ENCODE measurements around the gene CRISPLD2. TPM values are rescaled to one million over a fixed set of nuclear protein-coding genes. Genes with fewer than 3 reads are reported as not detected.

The CRISPLD2 gene
- total RNA-seq, 1 donor from 2014 or later = 9.0 TPM

DNA sequence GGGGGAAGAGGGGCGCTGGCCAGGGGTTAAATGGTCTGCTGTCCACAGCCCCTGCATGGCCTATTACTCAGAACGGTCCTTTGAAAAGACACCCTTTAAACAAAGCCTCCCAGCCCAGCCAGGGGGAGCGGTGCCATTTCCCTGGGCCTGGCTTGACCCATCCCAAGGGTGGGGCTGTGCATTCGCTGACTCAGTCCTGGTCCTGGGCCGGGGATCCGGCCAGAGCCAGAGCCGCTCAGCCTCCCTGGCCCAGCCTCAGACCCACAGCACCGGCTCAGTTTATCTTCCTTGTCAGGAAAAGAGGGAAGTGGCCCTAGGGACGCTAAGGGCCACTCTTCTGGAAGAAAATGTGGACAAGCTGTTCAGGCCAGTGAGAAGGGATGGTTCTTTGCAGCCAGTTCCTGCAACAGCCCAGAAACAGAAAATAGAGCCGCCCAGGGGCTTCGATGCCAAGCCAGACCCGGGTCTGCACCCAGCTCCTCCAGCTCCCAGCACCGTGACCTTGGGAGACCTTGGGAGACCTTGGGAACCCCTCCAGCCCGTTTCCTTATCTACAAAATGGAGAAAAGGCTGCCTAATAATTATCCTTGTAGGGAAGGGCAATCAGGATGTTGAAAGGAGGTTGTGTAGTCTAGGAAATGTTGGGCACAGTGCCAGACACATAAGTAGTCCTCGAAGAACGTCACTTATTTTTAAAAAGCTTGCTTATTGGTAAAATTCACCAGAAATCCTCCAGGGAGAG lies 109.1 kb downstream of the CRISPLD2 start:
- Mint-ChIP-seq H3K27ac (ENCODE audit: unreplicated experiment) (no peak overlapping the region), H3K27me3 (ENCODE audit: unreplicated experiment) (peaks cover 17% of the 10 kb centered on the region), H3K9me3 (ENCODE audit: unreplicated experiment) (peaks cover 17% of the 10 kb centered on the region), H3K4me1 (ENCODE audit: low read depth, unreplicated experiment) (peaks cover 43% of the 10 kb centered on the region), H3K36me3 (ENCODE audit: unreplicated experiment) (no peaks in the 10 kb centered on the region), H3K4me3 (ENCODE audit: unreplicated experiment) (no peak overlapping the region)
- TF ChIP-seq, protein P1, sequence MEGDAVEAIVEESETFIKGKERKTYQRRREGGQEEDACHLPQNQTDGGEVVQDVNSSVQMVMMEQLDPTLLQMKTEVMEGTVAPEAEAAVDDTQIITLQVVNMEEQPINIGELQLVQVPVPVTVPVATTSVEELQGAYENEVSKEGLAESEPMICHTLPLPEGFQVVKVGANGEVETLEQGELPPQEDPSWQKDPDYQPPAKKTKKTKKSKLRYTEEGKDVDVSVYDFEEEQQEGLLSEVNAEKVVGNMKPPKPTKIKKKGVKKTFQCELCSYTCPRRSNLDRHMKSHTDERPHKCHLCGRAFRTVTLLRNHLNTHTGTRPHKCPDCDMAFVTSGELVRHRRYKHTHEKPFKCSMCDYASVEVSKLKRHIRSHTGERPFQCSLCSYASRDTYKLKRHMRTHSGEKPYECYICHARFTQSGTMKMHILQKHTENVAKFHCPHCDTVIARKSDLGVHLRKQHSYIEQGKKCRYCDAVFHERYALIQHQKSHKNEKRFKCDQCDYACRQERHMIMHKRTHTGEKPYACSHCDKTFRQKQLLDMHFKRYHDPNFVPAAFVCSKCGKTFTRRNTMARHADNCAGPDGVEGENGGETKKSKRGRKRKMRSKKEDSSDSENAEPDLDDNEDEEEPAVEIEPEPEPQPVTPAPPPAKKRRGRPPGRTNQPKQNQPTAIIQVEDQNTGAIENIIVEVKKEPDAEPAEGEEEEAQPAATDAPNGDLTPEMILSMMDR (IDR thresholded peaks at IDR 0.05; ENCODE audit: partially characterized antibody, unreplicated experiment) = no peak
- DNase-seq = no peak

GRCh38 chr16:84929421-84930297 lies 109.9 kb downstream of the CRISPLD2 start:
- Mint-ChIP-seq H3K27ac (ENCODE audit: unreplicated experiment) (peak overlapping the region; percentile 4), H3K36me3 (ENCODE audit: unreplicated experiment) (no peaks in the 10 kb centered on the region), H3K9me3 (ENCODE audit: unreplicated experiment) (peaks cover 15% of the 10 kb centered on the region), H3K4me1 (ENCODE audit: low read depth, unreplicated experiment) (peaks cover 42% of the 10 kb centered on the region), H3K27me3 (ENCODE audit: unreplicated experiment) (peaks cover 19% of the 10 kb centered on the region), H3K4me3 (ENCODE audit: unreplicated experiment) (no peak overlapping the region)
- no peak for DNase-seq
- TF ChIP-seq, protein P1 (IDR thresholded peaks at IDR 0.05; ENCODE audit: partially characterized antibody, unreplicated experiment) = no peak

DNA sequence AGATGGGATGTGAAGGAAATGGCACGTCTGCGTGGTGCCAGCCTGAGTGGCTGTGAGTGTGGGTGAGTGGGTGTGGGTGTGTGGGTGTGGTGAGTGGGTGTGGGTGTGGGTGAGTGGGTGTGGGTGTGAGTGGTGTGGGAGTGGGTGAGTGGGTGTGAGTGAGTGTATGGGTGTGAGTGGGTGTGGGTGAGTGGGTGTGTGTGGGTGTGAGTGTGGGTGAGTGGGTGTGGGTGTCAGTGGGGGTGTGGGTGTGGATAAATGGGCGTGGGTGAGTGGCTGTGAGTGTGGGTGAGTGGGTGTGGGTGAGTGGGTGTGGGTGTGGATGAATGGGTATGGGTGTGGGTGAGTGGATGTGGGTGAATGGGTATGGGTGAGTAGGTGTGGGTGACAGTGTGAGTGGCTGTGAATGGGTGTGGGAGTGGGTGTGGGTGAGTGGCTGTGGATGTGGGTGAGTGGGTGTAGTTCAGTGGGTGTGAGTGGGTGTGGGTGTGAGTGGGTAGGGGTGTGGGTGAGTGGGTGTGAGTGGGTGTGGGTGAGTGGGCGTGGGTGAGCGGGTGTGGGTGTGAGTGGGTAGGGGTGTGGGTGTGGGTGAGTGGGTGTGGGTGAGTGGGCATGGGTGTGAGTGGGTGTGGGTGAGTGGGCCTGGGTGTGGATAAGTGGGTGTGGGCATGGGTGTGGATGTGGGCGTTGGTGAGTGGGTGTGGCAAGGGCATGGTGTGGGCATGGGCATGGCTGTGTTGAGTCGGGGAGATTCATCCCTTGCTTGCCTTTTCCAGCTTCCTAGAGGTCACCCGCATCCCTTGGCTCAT lies 110.7 kb downstream of the CRISPLD2 start:
- peak overlapping the region; percentile 89 for H3K27ac Mint-ChIP-seq (ENCODE audit: unreplicated experiment)
- no peak overlapping the region for H3K4me3 Mint-ChIP-seq (ENCODE audit: unreplicated experiment)
- TF ChIP-seq, protein P1 (IDR thresholded peaks at IDR 0.05; ENCODE audit: partially characterized antibody, unreplicated experiment) = no peak
- peaks cover 19% of the 10 kb centered on the region for H3K27me3 Mint-ChIP-seq (ENCODE audit: unreplicated experiment)
- peaks cover 15% of the 10 kb centered on the region for H3K9me3 Mint-ChIP-seq (ENCODE audit: unreplicated experiment)
- H3K36me3 Mint-ChIP-seq (ENCODE audit: unreplicated experiment) = no peaks in the 10 kb centered on the region
- no peak for DNase-seq
- peaks cover 38% of the 10 kb centered on the region for H3K4me1 Mint-ChIP-seq (ENCODE audit: low read depth, unreplicated experiment)

DNA sequence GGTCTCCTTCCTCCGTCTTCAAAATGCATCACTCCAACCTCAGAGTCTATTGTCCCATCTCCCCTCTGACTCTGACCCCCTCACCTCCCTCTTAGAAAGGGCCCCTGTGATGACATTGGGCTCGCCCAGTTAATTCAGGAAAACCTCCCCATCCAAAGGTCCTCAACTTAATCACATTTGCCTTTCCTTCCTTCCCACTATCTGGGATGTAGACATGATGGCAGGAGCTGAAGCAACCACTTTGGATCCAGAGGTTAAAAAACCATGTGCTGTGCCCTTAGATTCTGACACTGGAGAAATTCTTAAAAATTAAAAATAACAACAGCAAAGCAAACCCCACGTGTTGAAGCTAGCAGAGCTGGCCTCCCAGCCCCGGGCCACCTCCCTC lies 111.3 kb downstream of the CRISPLD2 start:
- Mint-ChIP-seq H3K4me1 (ENCODE audit: low read depth, unreplicated experiment) (peaks cover 38% of the 10 kb centered on the region), H3K36me3 (ENCODE audit: unreplicated experiment) (no peaks in the 10 kb centered on the region), H3K9me3 (ENCODE audit: unreplicated experiment) (peaks cover 15% of the 10 kb centered on the region), H3K4me3 (ENCODE audit: unreplicated experiment) (no peak overlapping the region), H3K27me3 (ENCODE audit: unreplicated experiment) (peaks cover 19% of the 10 kb centered on the region), H3K27ac (ENCODE audit: unreplicated experiment) (peak overlapping the region; percentile 89)
- TF ChIP-seq, protein P1 (IDR thresholded peaks at IDR 0.05; ENCODE audit: partially characterized antibody, unreplicated experiment) = no peak
- no peak for DNase-seq
